ENCODE data around the gene ITPRID2.

- TF ChIP-seq POLR2A (IDR thresholded peaks at IDR 0.05) (no peak), CTCF (IDR thresholded peaks at IDR 0.05) (no peak)
Observed at GRCh38 chr2:181944164-181944913, 52.8 kb downstream of the ITPRID2 start.
